ENCODE measurements around the gene PRKAR2A. TPM values are rescaled to one million over a fixed set of nuclear protein-coding genes. Genes with fewer than 3 reads are reported as not detected.

PRKAR2A gene
- total and polyA plus RNA-seq, 2 experiments from 2014 or later = 13.5 to 30.2 TPM

DNA sequence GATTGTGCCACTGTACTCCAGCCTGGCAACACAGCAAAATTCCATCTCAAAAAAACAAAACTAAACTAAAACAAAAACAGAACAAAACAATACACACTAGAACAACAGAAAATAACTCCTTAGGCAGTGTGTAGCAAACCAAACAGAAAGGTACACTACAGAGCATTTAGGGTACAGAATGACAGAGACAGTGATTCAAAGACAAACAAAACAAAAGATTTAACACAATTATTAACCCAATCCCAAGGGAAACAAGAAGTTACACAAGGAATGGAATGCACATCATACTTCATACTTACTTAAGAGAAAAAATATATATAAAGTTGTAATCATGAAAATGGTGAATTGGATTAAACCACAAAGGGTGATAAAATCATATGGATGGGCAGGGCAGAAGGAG, 38.1 kb upstream of the PRKAR2A start (continued):
- TF ChIP-seq, protein P1, sequence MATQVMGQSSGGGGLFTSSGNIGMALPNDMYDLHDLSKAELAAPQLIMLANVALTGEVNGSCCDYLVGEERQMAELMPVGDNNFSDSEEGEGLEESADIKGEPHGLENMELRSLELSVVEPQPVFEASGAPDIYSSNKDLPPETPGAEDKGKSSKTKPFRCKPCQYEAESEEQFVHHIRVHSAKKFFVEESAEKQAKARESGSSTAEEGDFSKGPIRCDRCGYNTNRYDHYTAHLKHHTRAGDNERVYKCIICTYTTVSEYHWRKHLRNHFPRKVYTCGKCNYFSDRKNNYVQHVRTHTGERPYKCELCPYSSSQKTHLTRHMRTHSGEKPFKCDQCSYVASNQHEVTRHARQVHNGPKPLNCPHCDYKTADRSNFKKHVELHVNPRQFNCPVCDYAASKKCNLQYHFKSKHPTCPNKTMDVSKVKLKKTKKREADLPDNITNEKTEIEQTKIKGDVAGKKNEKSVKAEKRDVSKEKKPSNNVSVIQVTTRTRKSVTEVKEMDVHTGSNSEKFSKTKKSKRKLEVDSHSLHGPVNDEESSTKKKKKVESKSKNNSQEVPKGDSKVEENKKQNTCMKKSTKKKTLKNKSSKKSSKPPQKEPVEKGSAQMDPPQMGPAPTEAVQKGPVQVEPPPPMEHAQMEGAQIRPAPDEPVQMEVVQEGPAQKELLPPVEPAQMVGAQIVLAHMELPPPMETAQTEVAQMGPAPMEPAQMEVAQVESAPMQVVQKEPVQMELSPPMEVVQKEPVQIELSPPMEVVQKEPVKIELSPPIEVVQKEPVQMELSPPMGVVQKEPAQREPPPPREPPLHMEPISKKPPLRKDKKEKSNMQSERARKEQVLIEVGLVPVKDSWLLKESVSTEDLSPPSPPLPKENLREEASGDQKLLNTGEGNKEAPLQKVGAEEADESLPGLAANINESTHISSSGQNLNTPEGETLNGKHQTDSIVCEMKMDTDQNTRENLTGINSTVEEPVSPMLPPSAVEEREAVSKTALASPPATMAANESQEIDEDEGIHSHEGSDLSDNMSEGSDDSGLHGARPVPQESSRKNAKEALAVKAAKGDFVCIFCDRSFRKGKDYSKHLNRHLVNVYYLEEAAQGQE (IDR thresholded peaks at IDR 0.05; ENCODE audit: unreplicated experiment) = no peak
- TF ChIP-seq STAT1 (IDR thresholded peaks at IDR 0.05; ENCODE audit: unreplicated experiment) (no peak), EZH2phosphoT487 (IDR thresholded peaks at IDR 0.05; ENCODE audit: unreplicated experiment) (no peak), ZNF331 (CRISPR knock-in tag; IDR thresholded peaks at IDR 0.05; ENCODE audit: low read depth) (no peak), JUNB (IDR thresholded peaks at IDR 0.05; ENCODE audit: unreplicated experiment) (no peak)
- TF ChIP-seq, protein P2, sequence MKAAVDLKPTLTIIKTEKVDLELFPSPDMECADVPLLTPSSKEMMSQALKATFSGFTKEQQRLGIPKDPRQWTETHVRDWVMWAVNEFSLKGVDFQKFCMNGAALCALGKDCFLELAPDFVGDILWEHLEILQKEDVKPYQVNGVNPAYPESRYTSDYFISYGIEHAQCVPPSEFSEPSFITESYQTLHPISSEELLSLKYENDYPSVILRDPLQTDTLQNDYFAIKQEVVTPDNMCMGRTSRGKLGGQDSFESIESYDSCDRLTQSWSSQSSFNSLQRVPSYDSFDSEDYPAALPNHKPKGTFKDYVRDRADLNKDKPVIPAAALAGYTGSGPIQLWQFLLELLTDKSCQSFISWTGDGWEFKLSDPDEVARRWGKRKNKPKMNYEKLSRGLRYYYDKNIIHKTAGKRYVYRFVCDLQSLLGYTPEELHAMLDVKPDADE (IDR thresholded peaks at IDR 0.05) = no peak
- TF ChIP-seq, protein P3, sequence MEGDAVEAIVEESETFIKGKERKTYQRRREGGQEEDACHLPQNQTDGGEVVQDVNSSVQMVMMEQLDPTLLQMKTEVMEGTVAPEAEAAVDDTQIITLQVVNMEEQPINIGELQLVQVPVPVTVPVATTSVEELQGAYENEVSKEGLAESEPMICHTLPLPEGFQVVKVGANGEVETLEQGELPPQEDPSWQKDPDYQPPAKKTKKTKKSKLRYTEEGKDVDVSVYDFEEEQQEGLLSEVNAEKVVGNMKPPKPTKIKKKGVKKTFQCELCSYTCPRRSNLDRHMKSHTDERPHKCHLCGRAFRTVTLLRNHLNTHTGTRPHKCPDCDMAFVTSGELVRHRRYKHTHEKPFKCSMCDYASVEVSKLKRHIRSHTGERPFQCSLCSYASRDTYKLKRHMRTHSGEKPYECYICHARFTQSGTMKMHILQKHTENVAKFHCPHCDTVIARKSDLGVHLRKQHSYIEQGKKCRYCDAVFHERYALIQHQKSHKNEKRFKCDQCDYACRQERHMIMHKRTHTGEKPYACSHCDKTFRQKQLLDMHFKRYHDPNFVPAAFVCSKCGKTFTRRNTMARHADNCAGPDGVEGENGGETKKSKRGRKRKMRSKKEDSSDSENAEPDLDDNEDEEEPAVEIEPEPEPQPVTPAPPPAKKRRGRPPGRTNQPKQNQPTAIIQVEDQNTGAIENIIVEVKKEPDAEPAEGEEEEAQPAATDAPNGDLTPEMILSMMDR (conservative IDR thresholded peaks at IDR 0.05; ENCODE audit: low read depth in 2 of 2) = no peak

DNA sequence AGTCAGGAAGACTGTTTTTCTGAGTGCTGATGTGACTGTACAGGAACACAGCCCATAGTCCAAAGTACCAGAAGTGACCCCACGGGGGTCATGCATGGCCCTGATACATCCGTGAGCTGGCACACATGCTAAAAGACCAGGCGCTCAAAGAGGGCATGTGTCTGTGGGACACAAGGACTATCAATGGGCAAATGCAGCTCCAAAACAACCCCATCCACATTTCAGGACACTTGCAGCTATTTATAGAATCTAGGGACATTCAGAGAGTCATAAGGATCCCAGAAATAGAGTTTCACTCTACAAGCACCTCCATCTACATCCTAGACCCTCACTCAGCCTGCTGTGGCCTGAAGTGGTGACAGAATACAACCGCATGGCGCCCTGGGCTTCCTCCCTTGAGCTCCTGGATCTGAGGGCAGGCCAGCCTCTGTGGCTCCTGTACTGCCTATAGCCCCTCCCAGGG, 34.0 kb upstream of the PRKAR2A start:
- no peaks in the 10 kb centered on the region for H3K9me2 ChIP-seq (ENCODE audit: insufficient read depth)
- H3K36me3 Mint-ChIP-seq (ENCODE audit: low read depth) = no peaks in the 10 kb centered on the region
- H2AFZ ChIP-seq = no peak overlapping the region
- H3K36me3 ChIP-seq (ENCODE audit: insufficient read depth) = no peaks in the 10 kb centered on the region
- no peak overlapping the region for H3K4me3 ChIP-seq
- DNase-seq (ENCODE audit: low spot score) (no peak), ATAC-seq (no peak)
- H3K4me1 Mint-ChIP-seq = no peaks in the 10 kb centered on the region
- no peak overlapping the region for H3K4me3 Mint-ChIP-seq
- no peaks in the 10 kb centered on the region for H4K20me1 ChIP-seq (replicated peaks; ENCODE audit: insufficient read depth)
- H3K4me2 ChIP-seq = no peak overlapping the region
- H3K27ac Mint-ChIP-seq = no peak overlapping the region
- no peaks in the 10 kb centered on the region; the same call in 2 of the 3 replicates for H3K9me3 Mint-ChIP-seq
- no peaks in the 10 kb centered on the region for H3F3A ChIP-seq (replicated peaks; ENCODE audit: low read depth)
- no peaks in the 10 kb centered on the region for H3K4me1 ChIP-seq (ENCODE audit: insufficient read depth)
- H3K27ac ChIP-seq (ENCODE audit: low read depth) = no peak overlapping the region
- no peaks in the 10 kb centered on the region for H3K27me3 ChIP-seq (ENCODE audit: insufficient read depth)
- peaks cover 4% of the 10 kb centered on the region for H3K27me3 Mint-ChIP-seq (ENCODE audit: insufficient read depth, low read depth, poor library complexity)
- H3K79me2 ChIP-seq (replicated peaks; ENCODE audit: insufficient read depth) = no peaks in the 10 kb centered on the region
- TF ChIP-seq, protein P3 (conservative IDR thresholded peaks at IDR 0.05; ENCODE audit: low read depth in 2 of 2) = no peak
- TF ChIP-seq CREB1 (CRISPR knock-in tag; IDR thresholded peaks at IDR 0.05; ENCODE audit: low read depth) = no peak
- TF ChIP-seq, protein P2 (IDR thresholded peaks at IDR 0.05) = no peak
